Bladder microvascular endothelial cell (primary cell): ENCODE results near the gene WNT2B. TPM values are rescaled to one million over a fixed set of nuclear protein-coding genes. Genes with fewer than 3 reads are reported as not detected.

ENCODE experiments used
- total RNA-seq: library from RNA; depleted of rRNA; stranded (reverse); fragments of >200 nt; gene quantifications from 2 replicates; pipeline ENCODE4 v1.2.3, GENCODE V29; 2014

The WNT2B gene
- 0.97 and 4.1 TPM in 2 replicates for total RNA-seq

GRCh38 chr1:112508278-112509004 is at the start of gene WNT2B:
WNT2B (plus strand) TSS chr1:112508965; CDS start chr1:112509263, 298 bp downstream.

Other genes with a start within 250 kb of the WNT2B start
- gene CTTNBP2NL, start 112.8 kb upstream of the WNT2B start, total RNA-seq: 15.5 and 37.7 TPM in 2 replicates
- gene ST7L, start 110.2 kb downstream of the WNT2B start, total RNA-seq: 9.4 and 23.3 TPM in 2 replicates
- 161 and 237 TPM in 2 replicates for gene CAPZA1, start 110.9 kb downstream of the WNT2B start, total RNA-seq
- gene MOV10, start 165.7 kb downstream of the WNT2B start, total RNA-seq: 59.1 and 69.7 TPM in 2 replicates
- 938 and 1,037 TPM in 2 replicates for gene RHOC, start 198.2 kb downstream of the WNT2B start, total RNA-seq
- gene PPM1J, start 206.4 kb downstream of the WNT2B start, total RNA-seq: 0.49 and 0.82 TPM in 2 replicates